PFSK-1 (cell line): ENCODE results near the gene HOATZ.

Experiments used
- POLR2AphosphoS5 ChIP-seq: IDR thresholded peaks from 2 replicates; pipeline ENCODE4 v1.6.1; 2012; ENCODE audit warnings: low read depth, mild to moderate bottlenecking, control low read depth, low read length, moderate library complexity
- TAF1 ChIP-seq: IDR thresholded peaks from 2 replicates; pipeline ENCODE4 v1.6.1; 2012; ENCODE audit warnings: low read length, control low read depth, borderline replicate concordance; ENCODE audit not compliant: insufficient read depth
- TF ChIP-seq, protein P1 (sequence below), 2 experiments: IDR thresholded peaks; 2 replicates each; pipeline versions ENCODE4 v1.6.1 to v1.8.0; 2011 to 2012; ENCODE audit warnings: low read depth in 2 of 2, low read length in 2 of 2, control low read depth in 1 of 2, inconsistent platforms in 1 of 2, mild to moderate bottlenecking in 1 of 2, moderate library complexity in 1 of 2; ENCODE audit not compliant: insufficient read depth in 1 of 2

GRCh38 chr11:111541254-111542061 lies 26.9 kb downstream of the HOATZ start:
- TF ChIP-seq, protein P1, sequence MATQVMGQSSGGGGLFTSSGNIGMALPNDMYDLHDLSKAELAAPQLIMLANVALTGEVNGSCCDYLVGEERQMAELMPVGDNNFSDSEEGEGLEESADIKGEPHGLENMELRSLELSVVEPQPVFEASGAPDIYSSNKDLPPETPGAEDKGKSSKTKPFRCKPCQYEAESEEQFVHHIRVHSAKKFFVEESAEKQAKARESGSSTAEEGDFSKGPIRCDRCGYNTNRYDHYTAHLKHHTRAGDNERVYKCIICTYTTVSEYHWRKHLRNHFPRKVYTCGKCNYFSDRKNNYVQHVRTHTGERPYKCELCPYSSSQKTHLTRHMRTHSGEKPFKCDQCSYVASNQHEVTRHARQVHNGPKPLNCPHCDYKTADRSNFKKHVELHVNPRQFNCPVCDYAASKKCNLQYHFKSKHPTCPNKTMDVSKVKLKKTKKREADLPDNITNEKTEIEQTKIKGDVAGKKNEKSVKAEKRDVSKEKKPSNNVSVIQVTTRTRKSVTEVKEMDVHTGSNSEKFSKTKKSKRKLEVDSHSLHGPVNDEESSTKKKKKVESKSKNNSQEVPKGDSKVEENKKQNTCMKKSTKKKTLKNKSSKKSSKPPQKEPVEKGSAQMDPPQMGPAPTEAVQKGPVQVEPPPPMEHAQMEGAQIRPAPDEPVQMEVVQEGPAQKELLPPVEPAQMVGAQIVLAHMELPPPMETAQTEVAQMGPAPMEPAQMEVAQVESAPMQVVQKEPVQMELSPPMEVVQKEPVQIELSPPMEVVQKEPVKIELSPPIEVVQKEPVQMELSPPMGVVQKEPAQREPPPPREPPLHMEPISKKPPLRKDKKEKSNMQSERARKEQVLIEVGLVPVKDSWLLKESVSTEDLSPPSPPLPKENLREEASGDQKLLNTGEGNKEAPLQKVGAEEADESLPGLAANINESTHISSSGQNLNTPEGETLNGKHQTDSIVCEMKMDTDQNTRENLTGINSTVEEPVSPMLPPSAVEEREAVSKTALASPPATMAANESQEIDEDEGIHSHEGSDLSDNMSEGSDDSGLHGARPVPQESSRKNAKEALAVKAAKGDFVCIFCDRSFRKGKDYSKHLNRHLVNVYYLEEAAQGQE (IDR thresholded peaks at IDR 0.05; ENCODE audit: insufficient read depth in 1 of 2, low read depth in 2 of 2, low read length in 2 of 2): peak; percentile 54 to 67; a peak in 2 of 4 replicates
- TF ChIP-seq TAF1: no peak
- TF ChIP-seq POLR2AphosphoS5: no peak
